T-cell (primary cell): Measurements from ENCODE around the gene LENEP. TPM values are rescaled to one million over a fixed set of nuclear protein-coding genes. Genes with fewer than 3 reads are reported as not detected.
A peak's percentile ranks its signal among the peaks of the same experiment; 100 is the strongest.

Source experiments
- ATAC-seq, 4 experiments: fragments of 200-7000 bp in 3 of 4; fragments of 150-1000 bp in 1 of 4; cut with Tn5 transposase; replicated peaks in 1 of 4; 1 replicate in 3 of 4; 2 replicates in 1 of 4; pipeline ENCODE4 v1.10.0; 2021; ENCODE audit warnings: moderate library complexity in 3 of 4, mild to moderate bottlenecking in 2 of 4, moderate number of reproducible peaks in 1 of 4
- CTCF ChIA-PET, 2 donors: fragments of 300-600 bp; sonication (Branson Sonifier 250); formaldehyde crosslinking; loops; one replicate each; lab custom pipeline; 2022; ENCODE audit warnings: antibody characterized with exemption in 2 of 2; lab: Charles Lee
- POLR2A ChIA-PET, 2 donors: fragments of 300-600 bp; sonication (Branson Sonifier 250); formaldehyde crosslinking; loops; one replicate each; lab custom pipeline; 2022; ENCODE audit warnings: antibody characterized with exemption in 2 of 2; lab: Charles Lee
- DNase-seq, 35 experiments: peaks; one replicate each; pipeline versions ENCODE4 v3.0.0 to v3.0.0-alpha.2; 2013 to 2023
- H3K27ac ChIP-seq: one replicate; pipeline ENCODE4 v1.5.1; 2013; ENCODE audit warnings: low read length
- H3K27me3 ChIP-seq, 2 experiments: replicated peaks in 1 of 2; 1 replicate in 1 of 2; 2 replicates in 1 of 2; pipeline versions ENCODE4 v1.6.1 to v1.7.0; 2013; ENCODE audit warnings: low read length in 1 of 2, mixed read lengths in 1 of 2; ENCODE audit not compliant: control insufficient read depth in 2 of 2, insufficient read depth in 2 of 2; ENCODE audit errors: extremely low read depth in 1 of 2
- H3K36me3 ChIP-seq, 2 donors: 1 replicate in 1 of 2; 2 replicates in 1 of 2; pipeline versions ENCODE4 v1.6.1 to v1.7.0; 2013; ENCODE audit warnings: low read length in 1 of 2; ENCODE audit not compliant: control insufficient read depth in 2 of 2, insufficient read depth in 1 of 2; ENCODE audit errors: extremely low read depth in 1 of 2
- H3K4me1 ChIP-seq, 2 experiments: 1 replicate in 1 of 2; 2 replicates in 1 of 2; pipeline versions ENCODE4 v1.6.1 to v1.7.0; 2013; ENCODE audit warnings: low read length in 2 of 2, mixed read lengths in 1 of 2; ENCODE audit not compliant: insufficient read depth in 2 of 2, control insufficient read depth in 1 of 2; ENCODE audit errors: extremely low read depth in 1 of 2
- H3K4me3 ChIP-seq, 2 donors: 1 replicate in 1 of 2; 2 replicates in 1 of 2; pipeline versions ENCODE4 v1.5.1 to v1.7.0; 2013; ENCODE audit warnings: mild to moderate bottlenecking in 2 of 2, low read length in 1 of 2, moderate library complexity in 1 of 2; ENCODE audit not compliant: control insufficient read depth in 1 of 2; ENCODE audit errors: extremely low read depth in 1 of 2
- H3K9me3 ChIP-seq: 2 replicates; pipeline ENCODE4 v1.7.0; 2013
- H3K27ac Mint-ChIP-seq, 2 donors: one replicate each; pipeline ENCODE4 v1.8.0; 2020 to 2021; ENCODE audit warnings: mild to moderate bottlenecking in 2 of 2, mixed read lengths in 2 of 2
- H3K27me3 Mint-ChIP-seq, 2 donors: one replicate each; pipeline ENCODE4 v1.8.0; 2021 to 2022; ENCODE audit warnings: mixed read lengths in 2 of 2
- H3K36me3 Mint-ChIP-seq: one replicate; pipeline ENCODE4 v1.8.0; 2021; ENCODE audit warnings: mixed read lengths
- H3K4me1 Mint-ChIP-seq, 3 donors: one replicate each; pipeline ENCODE4 v1.8.0; 2020 to 2022; ENCODE audit warnings: mixed read lengths in 3 of 3, mild to moderate bottlenecking in 1 of 3
- H3K4me3 Mint-ChIP-seq, 3 donors: one replicate each; pipeline ENCODE4 v1.8.0; 2020 to 2022; ENCODE audit warnings: mild to moderate bottlenecking in 3 of 3, mixed read lengths in 3 of 3, moderate library complexity in 3 of 3
- H3K9me3 Mint-ChIP-seq, 3 donors: one replicate each; pipeline ENCODE4 v1.8.0; 2020 to 2022; ENCODE audit warnings: mixed read lengths in 3 of 3
- WGBS: methylation state at CpG from one replicate; pipeline ENCODE4 v1.1.5; 2013; ENCODE audit warnings: missing lambda C conversion rate; ENCODE audit not compliant: insufficient coverage; 5-methylcytosine and 5-hydroxymethylcytosine counted together
- total RNA-seq, 35 experiments: library from RNA in 6 of 35; stranded (reverse) in 6 of 35; fragments of 120-200 nt in 1 of 35; gene quantifications; one replicate each; pipeline versions ENCODE4 v1.2.1 to v1.2.4 and lab custom pipeline; 2013 to 2026

LENEP gene
- total RNA-seq, 5 donors from 2014 or later (not counting 1 experiment from before 2014, with no cell fraction given): 1.3 to 3.0 (median 1.6) TPM; not detected in 2

- peaks cover 21 to 39% (median 24%) of the 10 kb centered on the region in 3 donors for H3K4me1 Mint-ChIP-seq
- H3K27ac Mint-ChIP-seq: peak overlapping the region; percentile 74 to 77
- no peak overlapping the region for H3K4me3 Mint-ChIP-seq
- Histone ChIP-seq H3K4me1 (peaks cover 8 to 62% of the 10 kb centered on the region in 2 experiments), H3K9me3 (no peaks in the 10 kb centered on the region), H3K4me3 (no peak overlapping the region), H3K27ac (no peak overlapping the region), H3K27me3 (no peaks in the 10 kb centered on the region), H3K36me3 (peaks cover 4 to 45% of the 10 kb centered on the region in 2 donors)
- H3K9me3 Mint-ChIP-seq: no peaks in the 10 kb centered on the region
- H3K36me3 Mint-ChIP-seq: peaks cover 17% of the 10 kb centered on the region
- no CpG with 5 or more reads among the region's 3 CpGs for WGBS
- POLR2A ChIA-PET: interaction anchor here (0.5 to 0.7 kb wide), 3 partner anchors 13 to 72 kb away, joined by 3 read pairs; partner anchors contain the start of gene PBXIP1 (in 1 of the 2)
- no peak for DNase-seq
- CTCF ChIA-PET: interaction anchor here (0.6 to 1.4 kb wide), 4 partner anchors 16 to 79 kb away, joined by 3 to 6 read pairs (median 3); partner anchors contain the start of genes ADAM15 (in 1 of the 2) and PBXIP1 (in 1 of the 2)
- no peaks in the 10 kb centered on the region for H3K27me3 Mint-ChIP-seq
- no peak for ATAC-seq
Measured at GRCh38 chr1:154972213-154972516, 21.2 kb upstream of the LENEP start.

- Mint-ChIP-seq H3K36me3 (peaks cover 17% of the 10 kb centered on the region), H3K4me1 (peaks cover 21 to 43% (median 24%) of the 10 kb centered on the region in 3 donors), H3K27me3 (no peaks in the 10 kb centered on the region), H3K9me3 (no peaks in the 10 kb centered on the region), H3K4me3 (no peak overlapping the region), H3K27ac (peak overlapping the region in 1 of 2 donors; percentile 74)
- Histone ChIP-seq H3K36me3 (peaks cover 4 to 40% of the 10 kb centered on the region in 2 donors), H3K27ac (peak overlapping the region; percentile 90), H3K27me3 (no peaks in the 10 kb centered on the region), H3K4me1 (peaks cover 8 to 56% of the 10 kb centered on the region in 2 experiments), H3K9me3 (no peaks in the 10 kb centered on the region), H3K4me3 (peak overlapping the region in 1 of 2 donors; percentile 89)
- WGBS: 72% methylated on average over 2 of the region's 18 CpGs
- CTCF ChIA-PET: interaction anchor here (0.7 to 2.7 kb wide), 8 partner anchors 11 to 353 kb away, joined by 3 to 13 read pairs (median 6); partner anchors contain the start of genes PBXIP1 (in 1 of the 2) and PYGO2 (in 1 of the 2)
- no peak for ATAC-seq
- POLR2A ChIA-PET: interaction anchor here (0.5 to 1.6 kb wide), 4 partner anchors 12 to 72 kb away, joined by 3 to 22 read pairs (median 3); partner anchors contain the start of gene PBXIP1 (in 1 of the 2)
- DNase-seq: peak in 1 of 35 experiments; percentile 35
Measured at GRCh38 chr1:154972517-154973343, 20.7 kb upstream of the LENEP start.

GRCh38 chr1:154973344-154974101, 19.9 kb upstream of the LENEP start:
- peaks cover 21 to 39% (median 24%) of the 10 kb centered on the region in 3 donors for H3K4me1 Mint-ChIP-seq
- H3K9me3 ChIP-seq: no peaks in the 10 kb centered on the region
- H3K36me3 ChIP-seq: peaks cover under 1 to 32% of the 10 kb centered on the region in 2 donors
- H3K9me3 Mint-ChIP-seq: no peaks in the 10 kb centered on the region
- WGBS: under 1% methylated on average over 22 of the region's 37 CpGs
- H3K27me3 Mint-ChIP-seq: no peaks in the 10 kb centered on the region
- H3K27ac ChIP-seq: peak overlapping the region; percentile 90
- peaks cover 11% of the 10 kb centered on the region for H3K36me3 Mint-ChIP-seq
- H3K27me3 ChIP-seq: no peaks in the 10 kb centered on the region
- POLR2A ChIA-PET: interaction anchor here (0.5 to 1.6 kb wide), 9 partner anchors 13 to 1101 kb away, joined by 3 to 22 read pairs (median 6); partner anchors contain the start of gene PBXIP1 (in 1 of the 2)
- H3K4me3 ChIP-seq: peak overlapping the region; percentile 73 to 89
- DNase-seq: peak; percentile 72 to 93 (median 84)
- peaks cover 8 to 56% of the 10 kb centered on the region in 2 experiments for H3K4me1 ChIP-seq
- CTCF ChIA-PET: interaction anchor here (0.6 to 2.7 kb wide), 8 partner anchors 12 to 354 kb away, joined by 3 to 13 read pairs (median 4); partner anchors contain the start of genes PBXIP1 (in 1 of the 2) and PYGO2 (in 1 of the 2)
- H3K27ac Mint-ChIP-seq: no peak overlapping the region
- peak in 3 of 4 experiments; percentile 7 to 12 (median 11) for ATAC-seq
- no peak overlapping the region for H3K4me3 Mint-ChIP-seq

DNA sequence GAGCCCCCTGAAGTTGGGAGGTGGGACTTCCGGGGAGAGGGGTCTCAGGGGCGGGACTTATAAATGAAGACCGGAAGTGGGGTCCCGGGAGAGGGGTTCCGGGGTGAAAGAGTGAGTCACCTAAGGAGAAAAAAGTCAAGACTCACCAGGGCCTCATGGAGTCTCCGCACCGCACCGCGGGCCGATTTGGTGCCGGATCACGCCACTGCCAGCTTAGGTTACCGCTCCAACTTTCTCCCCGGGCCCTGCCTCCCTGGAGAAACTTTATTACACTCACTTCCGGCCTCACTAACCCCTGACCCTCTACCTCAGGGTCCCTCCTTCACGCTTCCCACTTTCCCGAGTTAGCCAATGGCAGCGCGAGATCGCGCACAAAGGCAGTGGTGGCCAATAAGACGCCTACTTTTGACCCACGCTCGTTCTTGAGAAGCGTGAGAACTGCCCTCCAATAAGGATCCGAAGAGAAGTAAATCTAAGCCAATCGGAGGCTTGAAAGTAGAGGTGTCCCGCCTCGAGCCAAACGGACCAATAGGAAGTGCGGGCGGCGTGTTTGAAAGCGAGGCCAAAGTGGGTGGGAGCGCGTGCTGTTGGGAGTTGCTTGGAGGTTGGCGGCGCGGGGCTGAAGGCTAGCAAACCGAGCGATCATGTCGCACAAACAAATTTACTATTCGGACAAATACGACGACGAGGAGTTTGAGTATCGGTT, 19.1 kb upstream of the LENEP start, which contains the start of gene CKS1B:
Gene CKS1B (plus strand): TSS at position 580 of the 706 bp plus-strand sequence. CDS start 65 bp downstream, at position 645.
- Mint-ChIP-seq H3K27ac (no peak within 1 kb of the TSS), H3K4me1 (peaks cover 17 to 35% (median 18%) of the 10 kb centered on the region in 3 donors), H3K9me3 (no peaks in the 10 kb centered on the region), H3K36me3 (peaks cover 10% of the 10 kb centered on the region), H3K27me3 (no peaks in the 10 kb centered on the region), H3K4me3 (no peak within 1 kb of the TSS)
- Histone ChIP-seq H3K9me3 (no peaks in the 10 kb centered on the region), H3K36me3 (peaks cover 0 to 25% of the 10 kb centered on the region in 2 donors), H3K4me1 (peaks cover 8 to 51% of the 10 kb centered on the region in 2 experiments), H3K27me3 (no peaks in the 10 kb centered on the region), H3K4me3 (peak within 1 kb of the TSS; percentile 73 to 89), H3K27ac (peak within 1 kb of the TSS; percentile 90)
- WGBS: under 1% methylated on average over 42 of the region's 47 CpGs
- DNase-seq (peak; percentile 92 to 99 (median 96)), ATAC-seq (peak; percentile 85 to 90 (median 88))
- ChIA-PET CTCF (interaction anchor here in 1 of 2 donors (0.5 to 2.7 kb wide), 7 partner anchors 13 to 299 kb away, joined by 3 to 13 read pairs (median 3); partner anchors contain the start of genes CLK2, PBXIP1 and PYGO2), POLR2A (interaction anchor here (0.5 to 1.6 kb wide), 8 partner anchors 19 to 1102 kb away, joined by 3 to 22 read pairs (median 6); partner anchors contain the start of gene PBXIP1 (in 1 of the 2))

- Histone ChIP-seq H3K36me3 (peaks cover 0 to 21% of the 10 kb centered on the region in 2 donors), H3K4me3 (peak overlapping the region; percentile 73 to 89), H3K9me3 (no peaks in the 10 kb centered on the region), H3K27me3 (no peaks in the 10 kb centered on the region), H3K4me1 (peaks cover 8 to 49% of the 10 kb centered on the region in 2 experiments), H3K27ac (peak overlapping the region; percentile 90)
- H3K27ac Mint-ChIP-seq: no peak overlapping the region
- H3K9me3 Mint-ChIP-seq: no peaks in the 10 kb centered on the region
- H3K36me3 Mint-ChIP-seq: peaks cover 5% of the 10 kb centered on the region
- DNase-seq (peak in 34 of 35 experiments; percentile 85 to 97 (median 91)), ATAC-seq (peak; percentile 49 to 56 (median 55))
- ChIA-PET CTCF (interaction anchor here in 1 of 2 donors (0.5 to 2.7 kb wide), 4 partner anchors 37 to 298 kb away, joined by 3 to 13 read pairs (median 4); partner anchors contain the start of gene CLK2), POLR2A (interaction anchor here in 1 of 2 donors (1.1 to 1.6 kb wide), 2 partner anchors 19 to 23 kb away, joined by 5 to 22 read pairs; partner anchors contain the start of gene PBXIP1)
- H3K4me3 Mint-ChIP-seq: no peak overlapping the region
- H3K27me3 Mint-ChIP-seq: no peaks in the 10 kb centered on the region
- under 1% methylated on average over 30 of the region's 30 CpGs for WGBS
- H3K4me1 Mint-ChIP-seq: peaks cover 13 to 30% (median 16%) of the 10 kb centered on the region in 3 donors
Measured at GRCh38 chr1:154974808-154975408, 18.5 kb upstream of the LENEP start.
